Measurements from ENCODE around the gene FAM20A.

Gene FAM20A

GRCh38 chr17:68600931-68601564, at the start of gene FAM20A:
TSS of gene FAM20A (minus strand) at chr17:68601367. CDS start at chr17:68600666, 701 bp downstream.
- intact Hi-C loops (cut with DNase I), result no loop called here
- peak in 21 of 42 donors; percentile 11 to 57 (median 29) for DNase-seq

- no peak for DNase-seq
- intact Hi-C loops (cut with DNase I), result no loop called here
These were observed 48.2 kb upstream of the FAM20A start for GRCh38 chr17:68649324-68649723.

- intact Hi-C loops (cut with DNase I), result no loop called here
- DNase-seq, result no peak
These were observed 45.7 kb upstream of the FAM20A start for GRCh38 chr17:68646626-68647526.

GRCh38 chr17:68642118-68642412, 40.9 kb upstream of the FAM20A start:
- DNase-seq, result no peak
- intact Hi-C loops (cut with DNase I), result no loop called here

GRCh38 chr17:68641276-68642117, 40.3 kb upstream of the FAM20A start:
- DNase-seq, result no peak
- intact Hi-C loops (cut with DNase I), result no loop called here

GRCh38 chr17:68640242-68640989, 39.2 kb upstream of the FAM20A start:
- DNase-seq, result no peak
- intact Hi-C loops (cut with DNase I), result no loop called here

GRCh38 chr17:68634345-68634876, 33.2 kb upstream of the FAM20A start:
- intact Hi-C loops (cut with DNase I), result no loop called here
- DNase-seq, result no peak

GRCh38 chr17:68628576-68628957, 27.4 kb upstream of the FAM20A start:
- no peak for DNase-seq
- intact Hi-C loops (cut with DNase I), result no loop called here

GRCh38 chr17:68627956-68628575, 26.9 kb upstream of the FAM20A start:
- intact Hi-C loops (cut with DNase I), result no loop called here
- no peak for DNase-seq

- intact Hi-C loops (cut with DNase I), result no loop called here
- no peak for DNase-seq
These were observed 23.2 kb upstream of the FAM20A start for GRCh38 chr17:68624381-68624780.

- intact Hi-C loops (cut with DNase I), result no loop called here
- no peak for DNase-seq
These were observed 22.6 kb upstream of the FAM20A start for GRCh38 chr17:68623811-68624210.

GRCh38 chr17:68622423-68622822, 21.3 kb upstream of the FAM20A start:
- intact Hi-C loops (cut with DNase I), result no loop called here

GRCh38 chr17:68621065-68621464, 19.9 kb upstream of the FAM20A start:
- intact Hi-C loops (cut with DNase I), result no loop called here

More at GRCh38 chr17:68622423-68622822, 21.3 kb upstream of the FAM20A start:
- DNase-seq, result no peak

GRCh38 chr17:68616334-68616733, 15.2 kb upstream of the FAM20A start:
- intact Hi-C loops (cut with DNase I), result no loop called here
- DNase-seq, result no peak

More at GRCh38 chr17:68621065-68621464, 19.9 kb upstream of the FAM20A start:
- DNase-seq, result no peak

GRCh38 chr17:68614718-68615117, 13.6 kb upstream of the FAM20A start:
- intact Hi-C loops (cut with DNase I), result no loop called here
- no peak for DNase-seq

GRCh38 chr17:68613739-68614298, 12.7 kb upstream of the FAM20A start:
- peak in 15 of 42 donors; percentile 12 to 76 (median 30) for DNase-seq
- intact Hi-C loops (cut with DNase I), result no loop called here

GRCh38 chr17:68612923-68613292, 11.7 kb upstream of the FAM20A start:
- intact Hi-C loops (cut with DNase I), result no loop called here

More at GRCh38 chr17:68612923-68613292, 11.7 kb upstream of the FAM20A start:
- DNase-seq, result no peak

Data from head of caudate nucleus (tissue), 42 donors.